Mucosa of stomach (tissue), 1 donor: ENCODE results near the gene SLC22A7.

Source experiments
- H3K27me3 ChIP-seq: one replicate; pipeline ENCODE4 v1.7.0; 2013; ENCODE audit warnings: mild to moderate bottlenecking, low read length; ENCODE audit not compliant: control insufficient read depth, insufficient read depth
- H3K36me3 ChIP-seq: one replicate; pipeline ENCODE4 v1.7.0; 2013; ENCODE audit warnings: low read length; ENCODE audit not compliant: control insufficient read depth, insufficient read depth
- H3K4me1 ChIP-seq: one replicate; pipeline ENCODE4 v1.7.0; 2013; ENCODE audit warnings: mild to moderate bottlenecking, low read length; ENCODE audit not compliant: control insufficient read depth, insufficient read depth
- H3K4me3 ChIP-seq: one replicate; pipeline ENCODE4 v1.7.0; 2013; ENCODE audit warnings: low read length
- H3K9ac ChIP-seq: one replicate; pipeline ENCODE4 v1.7.0; 2013; ENCODE audit warnings: mild to moderate bottlenecking, low read length, moderate library complexity
- H3K9me3 ChIP-seq: one replicate; pipeline ENCODE4 v1.7.0; 2013; ENCODE audit warnings: mild to moderate bottlenecking, low read length, moderate library complexity; ENCODE audit not compliant: control insufficient read depth
- donor health status: Pancreatic carcinoma.

SLC22A7 gene

DNA sequence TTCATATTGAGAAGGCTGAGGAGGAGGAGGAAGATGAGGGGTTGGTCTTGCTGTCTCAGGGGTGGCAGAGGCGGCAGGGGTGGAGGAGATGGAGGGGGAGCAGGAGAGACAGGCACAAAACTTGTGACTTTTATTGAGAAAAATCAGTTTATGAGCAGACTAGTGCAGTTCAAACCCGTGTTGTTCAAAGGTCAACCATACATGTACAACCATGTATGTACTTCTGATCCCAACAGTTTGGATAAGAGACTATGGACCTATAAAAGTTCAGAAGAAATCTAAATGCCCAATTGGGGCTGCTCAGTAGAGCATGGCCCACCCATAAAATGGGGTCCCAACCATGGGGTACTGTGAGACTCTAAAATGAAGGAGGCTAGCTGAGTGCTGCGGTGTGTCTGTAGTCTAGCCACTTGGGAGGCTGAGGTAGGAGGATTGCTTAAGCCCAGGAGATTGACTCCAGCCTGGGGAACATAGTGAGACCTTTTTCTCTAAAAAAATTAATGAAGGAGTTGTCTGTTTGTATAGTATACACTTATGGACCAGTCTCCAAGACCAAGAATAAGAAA is 7.6 kb upstream of the SLC22A7 start:
- Histone ChIP-seq H3K36me3 (no peaks in the 10 kb centered on the region), H3K9ac (no peak overlapping the region), H3K27me3 (no peaks in the 10 kb centered on the region), H3K9me3 (no peaks in the 10 kb centered on the region), H3K4me3 (no peak overlapping the region), H3K4me1 (no peaks in the 10 kb centered on the region)

GRCh38 chr6:43290905-43291355 is 7.1 kb upstream of the SLC22A7 start:
- Histone ChIP-seq H3K4me3 (no peak overlapping the region), H3K9ac (no peak overlapping the region), H3K36me3 (no peaks in the 10 kb centered on the region), H3K27me3 (no peaks in the 10 kb centered on the region), H3K9me3 (no peaks in the 10 kb centered on the region), H3K4me1 (no peaks in the 10 kb centered on the region)

DNA sequence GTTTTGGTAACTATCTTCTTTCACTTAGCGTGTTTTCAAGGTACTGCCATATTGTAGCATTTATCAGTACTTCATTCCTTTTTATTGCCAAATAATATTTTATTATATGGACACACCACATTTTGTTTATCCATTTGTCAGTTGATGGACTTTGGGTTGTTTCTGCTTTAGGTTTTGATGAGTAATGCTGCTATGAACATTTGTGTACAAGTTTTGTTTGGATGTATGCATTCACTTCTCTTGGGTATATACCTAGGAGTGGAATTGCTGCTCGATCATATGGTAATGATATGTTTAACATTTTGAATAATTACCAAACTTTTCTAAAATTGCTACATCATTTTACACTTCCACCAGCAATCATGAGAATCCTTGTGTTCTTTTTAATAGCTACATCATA is 6.4 kb upstream of the SLC22A7 start:
- no peaks in the 10 kb centered on the region for H3K4me1 ChIP-seq
- H3K4me3 ChIP-seq = no peak overlapping the region
- no peaks in the 10 kb centered on the region for H3K27me3 ChIP-seq
- H3K9me3 ChIP-seq = no peaks in the 10 kb centered on the region
- H3K9ac ChIP-seq = no peak overlapping the region
- no peaks in the 10 kb centered on the region for H3K36me3 ChIP-seq

- Histone ChIP-seq H3K9ac (no peak overlapping the region), H3K27me3 (peaks cover 5% of the 10 kb centered on the region), H3K36me3 (no peaks in the 10 kb centered on the region), H3K9me3 (no peaks in the 10 kb centered on the region), H3K4me1 (no peaks in the 10 kb centered on the region), H3K4me3 (no peak overlapping the region)
Observed at GRCh38 chr6:43292341-43292740, 5.7 kb upstream of the SLC22A7 start.

DNA sequence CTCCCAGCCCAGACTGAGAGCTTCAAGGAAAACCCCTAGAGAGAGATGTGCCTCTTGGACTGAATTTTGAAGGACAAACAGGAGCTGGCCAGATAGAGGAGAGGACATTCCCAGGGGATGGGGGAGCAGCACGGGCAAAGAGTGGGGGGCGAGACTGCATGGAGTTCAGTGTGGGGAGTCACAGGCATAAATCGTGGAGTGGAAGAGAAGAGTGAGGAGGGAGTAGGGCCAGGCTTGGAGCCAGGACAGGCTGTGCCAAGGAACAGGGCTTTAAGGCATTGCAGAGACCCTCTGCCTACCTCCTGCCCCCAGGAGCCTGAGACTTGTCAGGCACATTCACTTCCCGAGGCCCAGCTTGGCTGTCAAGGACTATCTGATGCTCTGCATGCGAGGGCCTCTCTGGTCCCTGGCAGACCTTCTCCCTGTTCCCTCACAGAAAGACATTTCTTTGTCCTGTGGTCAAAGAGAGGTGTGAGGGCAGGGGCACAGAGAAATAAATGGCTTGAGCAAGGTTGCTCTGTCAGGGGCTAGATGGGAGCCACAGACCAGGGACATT is 5.2 kb upstream of the SLC22A7 start:
- no peaks in the 10 kb centered on the region for H3K9me3 ChIP-seq

GRCh38 chr6:43293698-43294097 is 4.4 kb upstream of the SLC22A7 start:
- Histone ChIP-seq H3K27me3 (peaks cover 11% of the 10 kb centered on the region), H3K36me3 (no peaks in the 10 kb centered on the region), H3K4me3 (no peak overlapping the region), H3K9me3 (no peaks in the 10 kb centered on the region), H3K4me1 (no peaks in the 10 kb centered on the region), H3K9ac (no peak overlapping the region)

More for the DNA sequence above, 5.2 kb upstream of the SLC22A7 start:
- no peaks in the 10 kb centered on the region for H3K36me3 ChIP-seq
- H3K9ac ChIP-seq = no peak overlapping the region
- no peak overlapping the region for H3K4me3 ChIP-seq
- H3K27me3 ChIP-seq = peaks cover 10% of the 10 kb centered on the region
- no peaks in the 10 kb centered on the region for H3K4me1 ChIP-seq

DNA sequence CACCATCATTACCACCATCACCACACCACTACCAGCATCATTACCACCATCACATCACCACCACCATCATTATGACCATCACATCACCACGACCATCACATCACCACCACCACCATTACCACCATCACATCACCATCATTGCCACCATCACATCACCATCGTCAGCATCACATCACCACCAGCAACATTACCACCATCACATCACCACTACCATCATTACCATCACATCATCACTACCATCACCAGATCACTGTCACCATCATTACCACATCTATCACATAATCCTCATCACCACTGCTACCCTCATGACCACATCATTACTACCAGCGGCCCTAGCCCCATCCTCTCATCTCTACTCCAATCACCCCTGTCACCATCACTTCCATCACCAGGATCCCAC is 3.5 kb upstream of the SLC22A7 start:
- no peak overlapping the region for H3K9ac ChIP-seq
- no peaks in the 10 kb centered on the region for H3K4me1 ChIP-seq
- no peak overlapping the region for H3K4me3 ChIP-seq

GRCh38 chr6:43295456-43295855 is 2.6 kb upstream of the SLC22A7 start:
- no peak overlapping the region for H3K9ac ChIP-seq
- peaks cover 11% of the 10 kb centered on the region for H3K27me3 ChIP-seq
- no peak overlapping the region for H3K4me3 ChIP-seq
- no peaks in the 10 kb centered on the region for H3K4me1 ChIP-seq
- H3K36me3 ChIP-seq = no peaks in the 10 kb centered on the region
- no peaks in the 10 kb centered on the region for H3K9me3 ChIP-seq

More for the DNA sequence above, 3.5 kb upstream of the SLC22A7 start:
- Histone ChIP-seq H3K36me3 (no peaks in the 10 kb centered on the region), H3K27me3 (peaks cover 11% of the 10 kb centered on the region), H3K9me3 (no peaks in the 10 kb centered on the region)

- Histone ChIP-seq H3K4me1 (no peaks in the 10 kb centered on the region), H3K27me3 (peaks cover 11% of the 10 kb centered on the region), H3K4me3 (no peak overlapping the region), H3K9me3 (no peaks in the 10 kb centered on the region), H3K9ac (no peak overlapping the region), H3K36me3 (no peaks in the 10 kb centered on the region)
Observed at GRCh38 chr6:43296780-43297497, 1.1 kb upstream of the SLC22A7 start.

DNA sequence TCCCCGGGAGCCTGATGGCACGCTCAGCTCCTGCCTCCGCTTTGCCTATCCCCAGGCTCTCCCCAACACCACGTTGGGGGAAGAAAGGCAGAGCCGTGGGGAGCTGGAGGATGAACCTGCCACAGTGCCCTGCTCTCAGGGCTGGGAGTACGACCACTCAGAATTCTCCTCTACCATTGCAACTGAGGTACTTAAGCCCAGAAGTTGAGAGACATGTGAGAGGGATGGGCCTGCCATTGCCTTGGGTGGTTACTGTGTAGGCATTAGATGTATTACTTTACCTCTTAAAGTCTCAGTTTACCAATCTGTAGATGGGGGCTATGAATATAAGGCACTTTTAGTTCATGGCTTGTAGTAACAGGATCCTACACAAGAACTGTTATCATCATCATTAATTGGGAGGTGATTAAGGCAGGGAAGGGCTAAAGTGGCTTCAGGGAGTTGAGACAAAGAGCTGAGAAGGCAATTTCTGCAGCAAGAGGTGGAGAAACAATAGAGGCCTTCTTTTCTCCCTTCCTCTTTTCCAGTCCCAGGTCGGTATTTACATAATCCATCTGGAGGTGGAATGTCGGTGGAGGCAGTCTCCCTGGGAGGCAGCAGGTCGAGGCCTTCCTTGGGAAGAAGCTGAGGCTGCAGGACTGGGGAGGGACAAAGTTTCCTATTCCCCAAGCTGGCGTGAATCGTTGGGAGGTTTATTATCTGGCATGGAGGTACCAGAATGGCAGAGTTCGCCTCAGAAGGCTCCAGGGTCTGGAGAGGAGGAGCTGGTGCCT is 691 bp downstream of the SLC22A7 start:
- no peaks in the 10 kb centered on the region for H3K9me3 ChIP-seq
- H3K36me3 ChIP-seq = no peaks in the 10 kb centered on the region
- H3K4me1 ChIP-seq = no peaks in the 10 kb centered on the region
- no peak overlapping the region for H3K9ac ChIP-seq
- H3K4me3 ChIP-seq = no peak overlapping the region
- H3K27me3 ChIP-seq = peaks cover 11% of the 10 kb centered on the region

DNA sequence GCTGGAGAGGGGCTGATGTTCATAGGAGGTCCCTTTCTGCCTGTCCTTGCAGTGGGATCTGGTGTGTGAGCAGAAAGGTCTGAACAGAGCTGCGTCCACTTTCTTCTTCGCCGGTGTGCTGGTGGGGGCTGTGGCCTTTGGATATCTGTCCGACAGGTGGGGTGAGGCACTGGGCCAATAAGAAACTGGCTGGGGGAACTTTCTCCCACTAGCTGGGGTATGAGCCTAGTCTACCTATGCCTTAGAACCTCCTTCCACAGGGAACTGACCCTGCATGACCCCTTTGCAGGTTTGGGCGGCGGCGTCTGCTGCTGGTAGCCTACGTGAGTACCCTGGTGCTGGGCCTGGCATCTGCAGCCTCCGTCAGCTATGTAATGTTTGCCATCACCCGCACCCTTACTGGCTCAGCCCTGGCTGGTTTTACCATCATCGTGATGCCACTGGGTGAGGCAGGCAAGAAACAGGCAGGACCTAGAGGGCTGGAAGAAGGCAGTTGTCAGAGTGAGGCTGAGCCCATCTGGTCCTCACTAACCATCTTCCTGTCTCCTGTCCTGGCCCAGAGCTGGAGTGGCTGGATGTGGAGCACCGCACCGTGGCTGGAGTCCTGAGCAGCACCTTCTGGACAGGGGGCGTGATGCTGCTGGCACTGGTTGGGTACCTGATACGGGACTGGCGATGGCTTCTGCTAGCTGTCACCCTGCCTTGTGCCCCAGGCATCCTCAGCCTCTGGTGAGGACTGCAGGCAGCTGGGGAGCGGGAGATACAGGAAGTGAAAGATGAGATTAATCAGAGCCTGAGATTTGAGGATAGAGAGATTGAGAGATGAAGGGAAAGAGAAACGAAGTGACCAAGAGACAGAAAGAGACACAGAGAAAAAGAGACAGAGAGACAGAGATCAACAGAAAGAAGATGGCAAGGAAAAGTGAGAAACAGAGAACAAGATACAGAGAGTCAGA is 1.6 kb downstream of the SLC22A7 start:
- H3K36me3 ChIP-seq = no peaks in the 10 kb centered on the region
- H3K9me3 ChIP-seq = no peaks in the 10 kb centered on the region
- H3K4me1 ChIP-seq = no peaks in the 10 kb centered on the region
- no peak overlapping the region for H3K9ac ChIP-seq
- no peak overlapping the region for H3K4me3 ChIP-seq
- H3K27me3 ChIP-seq = peaks cover 11% of the 10 kb centered on the region
